SIG-M5 treated with dmso at 0.1 percent for 504 hours (cell line): ENCODE data around the gene HRH3.

Experiments
- DNase-seq: peaks from one replicate; lab custom pipeline; 2025; ENCODE audit not compliant: unreplicated experiment; lab: John Stamatoyannopoulos, UW

Gene HRH3

DNA sequence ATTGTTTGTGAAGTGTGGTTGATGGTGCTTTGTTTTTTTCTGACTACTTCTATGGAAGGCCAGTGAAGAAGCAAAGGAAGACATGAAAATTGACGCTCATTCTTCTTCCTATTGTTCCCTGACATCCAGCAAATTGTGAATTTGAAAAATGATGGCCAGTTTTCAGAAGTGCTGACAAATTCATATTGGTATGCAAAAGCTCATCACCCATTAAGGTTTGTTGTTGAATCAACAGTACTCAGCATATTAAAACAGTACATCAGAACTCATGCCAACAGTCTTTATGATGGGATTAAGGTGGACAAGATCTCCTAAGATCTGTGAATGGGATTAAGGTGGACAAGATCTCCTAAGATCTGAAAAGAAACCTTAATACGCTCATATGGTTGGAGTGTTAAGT is 38.3 kb downstream of the HRH3 start:
- no peak for DNase-seq

DNA sequence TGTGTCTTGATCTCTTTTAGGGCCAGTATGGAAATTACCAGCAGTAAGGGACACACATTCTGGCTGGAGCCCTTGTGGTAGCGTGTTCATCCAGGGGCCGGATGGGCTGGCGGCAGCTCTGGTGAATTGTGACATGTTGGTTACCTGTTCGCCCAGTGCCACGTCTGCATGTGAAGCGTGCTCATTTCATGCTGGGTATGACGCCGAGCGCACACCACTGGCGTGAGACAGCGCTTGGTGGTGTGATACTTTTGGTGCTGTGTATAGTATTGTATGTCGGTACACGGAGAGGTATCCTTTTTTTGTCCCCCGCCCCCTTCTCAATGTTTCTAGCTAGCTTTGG is 40.9 kb downstream of the HRH3 start:
- no peak for DNase-seq

DNA sequence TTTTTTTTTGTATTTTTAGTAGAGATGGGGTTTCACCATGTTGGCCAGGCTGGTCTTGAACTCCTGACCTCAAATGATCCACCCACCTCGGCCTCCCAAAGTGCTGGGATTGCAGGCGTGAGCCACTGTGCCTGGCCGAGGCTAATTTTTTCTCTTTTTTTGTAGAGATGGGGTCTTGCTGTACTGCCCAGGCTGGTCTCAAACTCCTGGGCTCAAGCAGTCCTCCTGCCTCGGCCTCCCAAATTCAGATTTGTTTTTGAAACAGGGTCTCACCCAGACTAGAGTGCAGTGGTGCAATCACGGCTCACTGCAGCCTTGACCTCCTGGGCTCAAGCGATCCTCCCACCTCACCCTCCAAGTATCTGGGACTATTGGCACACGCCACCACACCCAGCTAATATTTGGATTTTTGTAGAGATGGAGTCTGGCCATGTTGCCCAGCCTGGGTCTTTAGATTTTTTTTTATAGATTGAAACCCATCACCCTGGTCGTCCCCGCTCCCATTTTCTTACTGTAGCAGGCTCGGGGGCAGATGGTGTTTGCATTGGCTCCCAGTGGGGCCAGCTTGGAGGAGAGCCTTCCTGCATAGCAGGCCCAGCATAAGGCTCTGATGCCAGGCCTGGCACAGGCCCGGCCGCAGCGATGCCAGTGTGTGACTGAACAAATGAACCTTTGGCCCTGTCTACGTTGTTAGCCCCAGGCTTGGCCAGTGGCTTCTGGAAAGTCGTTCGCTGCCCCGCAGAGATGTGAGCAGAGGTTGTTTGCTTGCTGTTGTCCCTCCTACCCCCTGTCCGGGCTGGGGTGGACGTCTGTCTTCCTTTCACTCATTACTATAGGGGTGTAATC is 41.5 kb downstream of the HRH3 start:
- no peak for DNase-seq

DNA sequence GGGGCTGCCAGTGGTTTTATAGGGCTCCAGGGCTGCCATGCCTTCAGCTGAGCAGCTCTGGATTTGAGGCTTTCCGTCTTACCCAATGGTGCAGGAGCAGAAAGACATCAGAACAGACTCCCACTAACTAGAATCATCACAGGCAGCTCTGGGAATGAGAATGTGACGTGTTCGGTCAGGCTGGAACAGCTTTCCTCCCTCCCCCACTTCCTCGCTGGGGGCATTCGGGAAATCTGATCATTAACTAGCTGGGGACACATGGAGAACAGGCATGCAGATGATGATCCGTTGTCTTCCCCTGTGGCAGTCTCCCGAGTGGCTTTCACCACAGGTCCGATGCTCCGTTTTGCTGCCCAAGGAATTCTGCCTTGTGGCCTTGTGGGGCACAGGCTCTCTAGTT is 42.8 kb downstream of the HRH3 start:
- DNase-seq = no peak

DNA sequence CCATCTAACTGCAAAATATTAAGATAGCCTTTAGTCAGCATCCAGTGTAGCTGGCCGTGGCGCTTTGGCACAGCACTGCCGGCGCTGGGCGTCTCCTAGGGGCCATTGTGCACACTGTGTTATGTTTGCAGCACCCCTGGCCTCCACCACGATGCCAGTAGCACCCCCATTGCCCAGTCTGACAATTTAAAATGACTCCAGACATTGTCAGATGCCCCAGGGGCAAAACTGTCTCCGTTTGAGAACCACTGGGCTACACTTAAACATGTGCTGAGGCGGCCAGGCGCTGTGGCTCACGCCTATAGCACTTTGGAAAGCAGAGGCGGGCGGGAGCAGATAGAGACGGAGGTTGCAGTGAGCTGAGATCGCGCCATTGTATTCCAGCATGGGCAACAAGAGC is 43.2 kb downstream of the HRH3 start:
- DNase-seq = no peak

DNA sequence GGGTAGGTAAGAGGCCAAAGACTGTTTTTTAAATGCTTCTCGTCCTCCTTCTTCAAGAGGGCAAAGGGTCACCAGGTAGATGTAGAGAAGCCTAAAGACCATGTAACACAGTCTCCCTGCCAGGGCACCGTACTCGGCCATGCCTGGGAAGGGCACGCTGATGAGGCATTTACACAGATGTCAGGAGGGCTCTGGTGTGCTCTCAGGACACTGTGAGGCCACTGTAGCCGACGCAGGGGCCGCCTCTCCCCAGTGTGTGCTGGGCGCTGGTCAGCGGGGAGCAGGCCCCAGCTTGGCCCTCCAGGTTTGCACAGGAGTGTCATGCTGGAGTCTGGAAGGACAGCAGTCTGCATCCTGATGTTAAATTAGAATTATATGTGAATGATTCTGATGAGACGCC is 44.4 kb downstream of the HRH3 start:
- no peak for DNase-seq

DNA sequence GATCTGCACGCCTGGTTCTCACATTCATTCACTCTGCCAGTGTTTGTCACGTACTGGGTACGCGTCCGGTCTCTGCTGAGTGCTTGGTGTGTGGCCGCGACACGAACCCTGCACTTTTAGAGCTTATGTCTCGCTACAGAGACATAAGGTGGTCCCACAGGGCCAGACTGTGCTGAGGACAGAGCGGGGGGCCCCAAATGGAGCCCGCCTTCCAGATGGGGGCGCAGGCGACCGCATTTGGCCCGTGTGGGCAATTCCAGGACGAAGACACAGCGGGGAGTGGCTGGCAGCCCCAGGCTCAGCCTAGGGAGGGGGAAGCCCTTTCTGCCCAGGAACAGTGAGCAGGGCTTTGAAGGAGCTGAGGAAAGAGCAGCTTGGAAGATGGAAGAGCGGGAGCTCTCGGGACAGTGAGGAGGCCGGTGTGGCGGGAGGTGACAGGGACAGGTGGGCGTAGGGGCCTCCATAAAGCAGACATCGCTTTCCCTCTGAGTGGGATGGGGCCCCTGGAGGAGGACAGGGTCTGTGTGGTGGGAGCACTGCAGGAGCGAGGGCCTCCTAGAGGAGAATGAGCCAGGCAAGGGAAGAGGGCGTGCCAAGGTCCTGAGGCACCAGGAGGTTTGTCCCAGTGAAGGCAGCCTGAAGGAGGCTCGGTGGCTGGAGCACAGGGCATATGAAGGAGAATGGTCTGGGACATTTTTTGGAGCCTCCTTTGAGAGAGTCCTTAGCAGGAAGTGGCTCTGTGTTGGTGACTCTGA is 45.0 kb downstream of the HRH3 start:
- no peak for DNase-seq

DNA sequence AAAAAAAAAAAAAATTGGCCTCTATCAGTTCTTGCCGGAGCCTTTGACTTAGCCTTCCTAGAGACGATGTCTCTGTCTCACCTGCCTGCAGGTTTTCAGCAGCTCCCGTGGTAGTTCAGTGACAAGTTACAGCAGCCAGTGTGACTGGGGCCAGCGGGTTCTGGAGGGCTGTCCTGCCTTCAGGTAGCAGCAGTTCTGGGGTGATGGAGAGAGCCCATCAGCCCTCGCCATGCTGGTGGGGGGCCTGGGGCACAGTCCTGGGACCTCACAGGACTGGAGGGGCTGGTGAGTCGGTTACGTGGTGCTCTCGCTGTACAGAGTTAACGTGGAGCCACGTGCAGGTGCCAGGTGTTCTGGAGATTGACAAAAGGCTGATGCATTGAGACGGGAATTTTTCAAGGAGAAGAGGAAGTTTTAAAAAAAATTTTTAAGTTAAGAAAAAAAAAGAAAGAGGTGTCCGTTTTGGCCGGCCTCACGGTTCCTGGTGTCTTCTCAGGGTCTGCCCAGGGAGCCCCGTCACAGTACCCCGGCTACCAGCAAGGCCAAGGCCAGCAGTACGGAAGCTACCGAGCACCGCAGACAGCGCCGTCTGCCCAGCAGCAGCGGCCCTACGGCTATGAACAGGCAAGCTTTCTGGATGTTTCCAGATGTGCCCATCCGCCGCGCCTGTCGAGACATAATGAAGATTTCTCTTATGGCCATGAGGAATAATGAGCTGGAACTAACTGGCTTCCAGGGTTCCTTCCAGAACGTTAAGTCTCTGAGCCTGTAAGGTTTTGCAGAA is 45.9 kb downstream of the HRH3 start:
- DNase-seq = no peak

DNA sequence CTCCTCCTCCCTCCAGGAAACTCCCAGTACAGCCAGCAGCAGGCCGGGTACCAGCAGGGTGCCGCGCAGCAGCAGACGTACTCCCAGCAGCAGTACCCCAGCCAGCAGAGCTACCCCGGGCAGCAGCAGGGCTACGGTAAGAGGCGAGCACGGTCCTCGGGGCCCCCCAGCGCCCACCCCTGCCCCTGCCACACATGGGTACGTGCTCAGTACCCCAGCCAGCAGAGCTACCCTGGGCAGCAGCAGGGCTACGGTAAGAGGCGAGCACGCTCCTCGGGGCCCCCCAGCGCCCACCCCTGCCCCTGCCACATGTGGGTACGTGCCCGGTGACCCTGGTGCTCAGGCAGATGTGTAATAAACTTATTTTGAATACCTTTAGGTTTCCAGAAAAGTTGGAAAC is 47.4 kb downstream of the HRH3 start:
- no peak for DNase-seq

DNA sequence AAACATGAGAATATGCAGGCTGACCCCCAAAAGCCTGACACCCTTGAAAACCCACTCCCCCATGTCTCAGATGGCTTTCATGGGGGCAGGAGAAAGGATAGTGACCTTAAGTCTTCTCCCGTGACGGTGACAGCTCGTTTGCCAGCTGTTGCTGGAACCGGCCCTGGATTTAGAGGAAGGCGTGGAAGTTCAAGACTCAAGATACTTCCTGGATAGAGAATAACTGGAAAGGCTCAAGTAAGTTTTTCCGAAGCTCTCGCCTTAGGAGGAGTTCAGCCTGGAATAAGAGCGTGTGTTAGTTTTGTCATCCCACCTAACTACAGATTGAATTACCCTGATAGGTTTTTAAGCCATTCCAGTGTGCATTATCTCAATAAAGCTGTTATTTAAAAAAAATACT is 48.8 kb downstream of the HRH3 start:
- DNase-seq = no peak

DNA sequence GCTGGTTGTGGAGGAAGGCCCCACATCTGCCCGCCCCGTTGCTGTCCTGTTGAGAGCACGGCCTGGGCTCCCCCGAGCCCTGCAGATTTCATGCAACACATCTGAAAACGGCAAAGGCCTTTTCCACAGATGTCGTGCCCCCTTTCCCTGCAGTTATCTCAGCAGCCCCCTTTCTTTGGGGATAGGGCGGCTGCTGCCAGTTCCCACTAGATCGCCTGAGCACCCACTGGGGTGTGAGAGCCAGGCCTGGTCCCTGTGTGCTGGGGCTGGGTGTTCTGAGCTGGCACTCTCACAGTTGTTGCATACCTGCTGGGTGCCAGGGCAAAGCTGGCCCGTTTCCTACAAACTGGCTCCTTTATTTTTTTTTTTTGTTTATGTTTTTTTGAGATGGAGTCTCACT is 49.5 kb downstream of the HRH3 start:
- no peak for DNase-seq

DNA sequence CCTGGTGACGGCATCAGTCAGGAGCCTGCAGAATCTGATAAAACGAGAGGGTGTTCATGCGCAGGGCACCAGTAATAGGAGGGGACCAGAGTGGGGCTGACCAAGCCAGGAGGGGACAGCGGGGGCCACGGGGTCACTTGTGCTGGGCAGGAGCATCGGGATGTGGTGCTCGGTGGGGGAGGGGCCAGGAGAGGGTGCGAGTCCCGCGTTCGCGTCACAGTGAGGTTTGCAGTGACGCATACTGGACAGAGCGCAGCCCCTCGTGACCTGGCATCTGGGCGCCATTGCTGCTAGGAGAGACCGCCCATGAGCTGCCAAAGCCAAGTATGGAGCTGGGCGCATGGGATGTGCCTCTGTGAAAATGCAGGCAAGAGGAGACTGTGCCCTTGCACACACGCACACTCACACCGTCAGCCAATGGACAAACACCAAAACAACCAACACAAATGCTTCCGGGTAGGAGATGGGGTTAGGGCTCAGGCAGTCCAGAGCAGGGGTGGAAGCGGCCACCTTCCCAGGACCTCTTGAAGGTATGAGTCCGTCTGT is 51.1 kb downstream of the HRH3 start:
- no peak for DNase-seq

DNA sequence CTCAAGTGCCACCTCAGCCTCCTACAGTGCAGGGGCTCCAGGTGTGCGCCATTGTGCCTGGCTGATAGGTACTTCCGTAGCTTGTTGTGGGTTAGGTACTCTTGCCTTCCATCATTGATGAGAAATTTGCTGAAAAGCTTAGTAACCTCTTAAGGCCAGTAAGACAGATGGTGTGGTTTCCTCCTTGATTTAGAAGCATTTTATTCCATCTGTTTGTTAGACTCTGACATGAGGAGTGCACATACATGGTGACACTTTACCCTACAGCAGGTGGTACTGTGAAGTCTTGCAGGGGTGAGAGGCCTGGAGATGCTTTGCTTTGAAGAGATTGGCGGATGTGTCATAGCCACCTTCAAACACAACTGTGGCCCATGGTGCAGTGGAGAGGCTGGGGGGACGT is 52.0 kb downstream of the HRH3 start:
- DNase-seq = no peak

DNA sequence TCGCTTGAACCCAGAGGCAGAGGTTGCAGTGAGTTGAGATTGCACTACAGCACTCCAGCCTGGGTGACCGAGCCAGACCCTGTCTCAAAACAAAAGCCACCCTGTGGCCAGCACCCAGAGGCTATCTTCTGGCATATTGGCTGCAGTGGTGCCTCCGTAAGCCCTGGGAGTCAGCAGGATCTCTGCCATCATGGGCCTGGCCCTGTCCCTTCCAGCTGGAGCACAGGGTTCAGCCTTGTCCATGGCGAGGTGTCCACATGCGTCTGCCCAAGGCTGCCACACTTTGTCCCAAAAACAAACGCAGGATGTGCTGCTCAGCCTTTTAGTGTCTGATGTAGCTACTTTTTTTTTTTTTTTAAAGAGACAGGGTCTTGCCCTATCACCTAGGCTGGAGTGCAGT is 52.6 kb downstream of the HRH3 start:
- DNase-seq = no peak

DNA sequence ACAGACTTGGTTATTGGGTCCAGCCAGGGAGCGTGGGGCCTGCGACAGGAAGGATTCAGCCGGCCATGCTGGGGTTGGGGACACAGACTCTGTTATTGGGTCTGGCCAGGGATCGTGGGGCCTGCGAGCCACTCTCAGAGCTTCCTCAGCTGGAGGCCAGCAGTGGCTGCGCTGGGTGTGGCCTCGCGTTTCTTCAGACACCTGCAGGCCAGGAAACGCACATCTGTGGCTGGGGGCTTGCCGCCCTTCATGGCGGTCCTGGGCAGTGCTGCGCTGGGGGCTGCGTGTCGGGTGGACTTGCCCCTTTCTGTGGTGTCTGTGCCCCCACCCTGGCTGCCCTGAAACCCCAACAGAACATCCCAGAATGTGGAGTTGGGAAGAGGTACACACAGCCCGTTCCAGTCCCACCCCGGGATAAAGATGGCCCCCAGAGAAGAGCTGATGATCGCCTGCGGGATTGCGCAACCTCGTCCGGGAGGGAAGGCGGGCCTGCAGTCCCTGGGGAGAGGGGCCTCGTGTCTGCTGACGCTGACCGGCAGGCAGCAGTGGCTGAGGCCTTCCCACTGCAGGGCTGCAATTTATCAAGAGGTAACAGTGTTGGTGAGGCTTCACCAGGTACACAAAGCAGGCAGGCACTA is 54.2 kb downstream of the HRH3 start:
- no peak for DNase-seq
